GM19328 (cell line): ENCODE data around the gene ZCCHC14.
A peak's percentile ranks its signal among the peaks of the same experiment; 100 is the strongest.
"Not testable (repeated sequence)": the region's sequence is repeated elsewhere in the genome, so short reads cannot be mapped to it uniquely, and the experiment has no call there.

Experiments
- ATAC-seq: cut with Tn5 transposase; IDR thresholded peaks from one replicate; pipeline ENCODE4 v1.9.1; 2021; ENCODE audit warnings: mild to moderate bottlenecking, moderate library complexity; ENCODE audit not compliant: unreplicated experiment

ZCCHC14 gene

GRCh38 chr16:87497767-87498290, 5.0 kb upstream of the ZCCHC14 start:
- not testable (repeated sequence) for ATAC-seq

- not testable (repeated sequence) for ATAC-seq
Measured at GRCh38 chr16:87497023-87497766, 4.4 kb upstream of the ZCCHC14 start.

- ATAC-seq, result no peak
Measured at GRCh38 chr16:87496447-87496801, 3.6 kb upstream of the ZCCHC14 start.

- no peak for ATAC-seq
Measured at GRCh38 chr16:87495578-87496446, 3.0 kb upstream of the ZCCHC14 start.

GRCh38 chr16:87493608-87494280, 920 bp upstream of the ZCCHC14 start:
- no peak for ATAC-seq

GRCh38 chr16:87492291-87492630, 563 bp downstream of the ZCCHC14 start:
- peak; percentile 4 for ATAC-seq

- ATAC-seq, result no peak
Measured at GRCh38 chr16:87491522-87492290, 1.1 kb downstream of the ZCCHC14 start.

- ATAC-seq, result not testable (repeated sequence)
Measured at GRCh38 chr16:87490799-87491521, 1.9 kb downstream of the ZCCHC14 start.

- ATAC-seq, result no peak
Measured at GRCh38 chr16:87490096-87490798, 2.6 kb downstream of the ZCCHC14 start.

GRCh38 chr16:87489434-87490045, 3.3 kb downstream of the ZCCHC14 start:
- ATAC-seq, result no peak

- ATAC-seq, result not testable (repeated sequence)
Measured at GRCh38 chr16:87488960-87489359, 3.9 kb downstream of the ZCCHC14 start.

GRCh38 chr16:87487361-87487924, 5.4 kb downstream of the ZCCHC14 start:
- ATAC-seq, result no peak

GRCh38 chr16:87486713-87487247, 6.0 kb downstream of the ZCCHC14 start:
- no peak for ATAC-seq

- ATAC-seq, result no peak
Measured at GRCh38 chr16:87486282-87486681, 6.5 kb downstream of the ZCCHC14 start.

GRCh38 chr16:87485792-87486191, 7.0 kb downstream of the ZCCHC14 start:
- ATAC-seq, result not testable (repeated sequence)

GRCh38 chr16:87484487-87485331, 8.1 kb downstream of the ZCCHC14 start:
- ATAC-seq, result no peak

GRCh38 chr16:87483481-87483880, 9.3 kb downstream of the ZCCHC14 start:
- no peak for ATAC-seq
